ENCODE measurements around the gene LRRC28.

- TF ChIP-seq POLR2AphosphoS5 (IDR thresholded peaks at IDR 0.05) (peak; percentile 16 to 44), POLR2A (IDR thresholded peaks at IDR 0.05) (no peak)
Observed at GRCh38 chr15:99421172-99421656, 169.9 kb downstream of the LRRC28 start.

Data from upper lobe of left lung (tissue), 4 donors.